ENCODE results near the gene ALG14. TPM values are rescaled to one million over a fixed set of nuclear protein-coding genes. Genes with fewer than 3 reads are reported as not detected.

Gene ALG14
- total RNA-seq, 1 donor from 2014 or later: 7.5 TPM

GRCh38 chr1:94970783-94971182 is 102.0 kb downstream of the ALG14 start:
- H3K4me3 Mint-ChIP-seq: no peak overlapping the region
- ChIA-PET CTCF (no interaction called here), POLR2A (no interaction called here)
- H3K27ac Mint-ChIP-seq: no peak overlapping the region
- no peaks in the 10 kb centered on the region for H3K36me3 Mint-ChIP-seq (ENCODE audit: low read depth)
- no peaks in the 10 kb centered on the region for H3K4me1 Mint-ChIP-seq
- ATAC-seq (ENCODE audit: low read depth) (no peak), DNase-seq (no peak)
- no peaks in the 10 kb centered on the region for H3K9me3 Mint-ChIP-seq
- intact Hi-C loops (cut with micrococcal nuclease): loop anchor here (10.0 kb wide), 1 partner anchor 556 kb away; the partner anchor contains the start of gene ABCD3
- no peak for TF ChIP-seq CTCF (IDR thresholded peaks at IDR 0.05)
- no peaks in the 10 kb centered on the region for H3K27me3 Mint-ChIP-seq

- CTCF ChIA-PET: no interaction called here
- Mint-ChIP-seq H3K27me3 (no peaks in the 10 kb centered on the region), H3K27ac (no peak overlapping the region), H3K4me1 (no peaks in the 10 kb centered on the region), H3K9me3 (no peaks in the 10 kb centered on the region), H3K36me3 (ENCODE audit: low read depth) (no peaks in the 10 kb centered on the region), H3K4me3 (no peak overlapping the region)
- DNase-seq: no peak
- POLR2A ChIA-PET: no interaction called here
- intact Hi-C loops (cut with micrococcal nuclease): no loop called here
- no peak for ATAC-seq (ENCODE audit: low read depth)
- TF ChIP-seq CTCF (IDR thresholded peaks at IDR 0.05): no peak
Measured at GRCh38 chr1:94969137-94969536, 103.6 kb downstream of the ALG14 start.

GRCh38 chr1:94966033-94966432 is 106.7 kb downstream of the ALG14 start:
- ATAC-seq (ENCODE audit: low read depth) (no peak), DNase-seq (no peak)
- Mint-ChIP-seq H3K27me3 (no peaks in the 10 kb centered on the region), H3K27ac (no peak overlapping the region), H3K4me1 (peaks cover 23% of the 10 kb centered on the region), H3K36me3 (ENCODE audit: low read depth) (no peaks in the 10 kb centered on the region), H3K4me3 (no peak overlapping the region), H3K9me3 (no peaks in the 10 kb centered on the region)
- ChIA-PET CTCF (no interaction called here), POLR2A (no interaction called here)
- intact Hi-C loops (cut with micrococcal nuclease): no loop called here
- no peak for TF ChIP-seq CTCF (IDR thresholded peaks at IDR 0.05)

GRCh38 chr1:94963864-94964263 is 108.9 kb downstream of the ALG14 start:
- H3K4me3 Mint-ChIP-seq: no peak overlapping the region
- H3K27me3 Mint-ChIP-seq: no peaks in the 10 kb centered on the region
- ChIA-PET CTCF (no interaction called here), POLR2A (no interaction called here)
- no peak for TF ChIP-seq CTCF (IDR thresholded peaks at IDR 0.05)
- H3K27ac Mint-ChIP-seq: no peak overlapping the region
- no peak for ATAC-seq (ENCODE audit: low read depth)
- H3K9me3 Mint-ChIP-seq: no peaks in the 10 kb centered on the region
- no peak for DNase-seq
- intact Hi-C loops (cut with micrococcal nuclease): loop anchor here (2.0 to 5.0 kb wide), 3 partner anchors 79 to 268 kb away; partner anchors contain the start of gene RWDD3
- no peaks in the 10 kb centered on the region for H3K36me3 Mint-ChIP-seq (ENCODE audit: low read depth)
- H3K4me1 Mint-ChIP-seq: peaks cover 29% of the 10 kb centered on the region

GRCh38 chr1:94962409-94963265 is 110.1 kb downstream of the ALG14 start:
- peak; percentile 96 for ATAC-seq (ENCODE audit: low read depth)
- no peaks in the 10 kb centered on the region for H3K27me3 Mint-ChIP-seq
- intact Hi-C loops (cut with micrococcal nuclease): loop anchor here (1.0 to 5.0 kb wide), 4 partner anchors 35 to 270 kb away; partner anchors contain the start of genes CNN3 and RWDD3
- H3K36me3 Mint-ChIP-seq (ENCODE audit: low read depth): no peaks in the 10 kb centered on the region
- CTCF ChIA-PET: interaction anchor here (1.0 kb wide), 1 partner anchor 108 kb away, joined by 3 read pairs; no protein-coding TSS in a partner anchor
- H3K9me3 Mint-ChIP-seq: no peaks in the 10 kb centered on the region
- peak; percentile 17 for DNase-seq
- no peak for TF ChIP-seq CTCF (IDR thresholded peaks at IDR 0.05)
- peak overlapping the region; percentile 84 for H3K4me3 Mint-ChIP-seq
- peak overlapping the region; percentile 94 for H3K27ac Mint-ChIP-seq
- peaks cover 29% of the 10 kb centered on the region for H3K4me1 Mint-ChIP-seq
- POLR2A ChIA-PET: interaction anchor here (0.6 to 1.0 kb wide), 4 partner anchors 12 to 1617 kb away, joined by 3 to 6 read pairs (median 4); partner anchors contain the start of gene ALG14

Data from activated B cell treated with CpG ODN at 0.5 μM for 24 hours (primary cell).